T-helper 2 cell (primary cell): ENCODE results near the gene PDAP1.
"Not testable (repeated sequence)": the region's sequence is repeated elsewhere in the genome, so short reads cannot be mapped to it uniquely, and the experiment has no call there.

Experiments used
- DNase-seq, 5 experiments: peaks; one replicate each; pipeline versions ENCODE4 v3.0.0 to v3.0.0-alpha.2; 2012 to 2022

Gene PDAP1

DNA sequence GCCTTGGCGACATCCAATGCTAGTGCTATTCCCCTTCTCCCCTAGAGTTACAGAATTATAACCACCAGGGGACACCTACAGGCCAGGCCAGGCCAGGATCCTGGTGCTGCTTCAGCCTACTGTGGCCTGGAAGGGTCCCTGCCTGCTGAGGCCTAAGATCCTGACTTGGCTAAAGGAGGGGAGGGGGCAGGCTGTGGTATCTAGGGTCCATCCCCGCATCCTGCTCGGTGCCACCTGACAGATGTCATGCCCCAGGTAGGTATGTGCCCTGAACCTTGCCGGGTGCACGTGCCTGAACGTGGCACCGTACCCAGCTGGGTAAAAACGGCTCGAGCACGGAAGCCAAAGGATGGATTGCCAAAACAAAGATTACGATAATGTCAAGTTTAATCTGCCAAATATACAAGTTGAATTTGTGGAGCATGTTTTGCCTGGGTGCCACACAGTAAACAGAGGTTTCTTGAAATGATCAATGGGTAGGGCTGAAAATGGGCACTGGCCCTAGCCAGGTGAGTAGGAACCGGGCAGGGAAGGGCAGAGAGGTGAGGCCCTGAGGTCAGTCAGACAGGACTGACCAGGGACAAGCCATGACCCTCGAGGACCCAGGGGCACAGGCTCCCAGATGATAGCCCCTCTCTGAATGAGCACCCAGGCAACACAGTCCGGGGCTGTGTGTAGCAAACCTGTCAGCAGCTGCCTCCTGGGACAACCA lies 12.6 kb downstream of the PDAP1 start:
- DNase-seq, result no peak

DNA sequence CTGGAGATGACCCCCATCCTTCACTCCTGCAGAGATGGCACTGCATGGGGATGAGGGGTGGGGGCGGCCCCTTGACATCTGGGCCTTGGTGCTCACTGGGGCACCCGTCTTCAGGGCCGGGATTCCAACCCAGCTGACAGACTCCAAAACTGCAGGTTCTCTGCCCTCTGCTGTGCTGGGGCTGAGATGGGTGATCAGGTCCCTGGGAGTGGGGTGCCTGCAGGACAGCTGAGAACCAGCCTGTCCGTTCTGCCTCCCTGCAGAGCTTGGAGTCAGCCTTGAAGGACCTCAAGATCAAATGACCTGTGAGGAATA lies 14.3 kb downstream of the PDAP1 start:
- DNase-seq, result no peak

DNA sequence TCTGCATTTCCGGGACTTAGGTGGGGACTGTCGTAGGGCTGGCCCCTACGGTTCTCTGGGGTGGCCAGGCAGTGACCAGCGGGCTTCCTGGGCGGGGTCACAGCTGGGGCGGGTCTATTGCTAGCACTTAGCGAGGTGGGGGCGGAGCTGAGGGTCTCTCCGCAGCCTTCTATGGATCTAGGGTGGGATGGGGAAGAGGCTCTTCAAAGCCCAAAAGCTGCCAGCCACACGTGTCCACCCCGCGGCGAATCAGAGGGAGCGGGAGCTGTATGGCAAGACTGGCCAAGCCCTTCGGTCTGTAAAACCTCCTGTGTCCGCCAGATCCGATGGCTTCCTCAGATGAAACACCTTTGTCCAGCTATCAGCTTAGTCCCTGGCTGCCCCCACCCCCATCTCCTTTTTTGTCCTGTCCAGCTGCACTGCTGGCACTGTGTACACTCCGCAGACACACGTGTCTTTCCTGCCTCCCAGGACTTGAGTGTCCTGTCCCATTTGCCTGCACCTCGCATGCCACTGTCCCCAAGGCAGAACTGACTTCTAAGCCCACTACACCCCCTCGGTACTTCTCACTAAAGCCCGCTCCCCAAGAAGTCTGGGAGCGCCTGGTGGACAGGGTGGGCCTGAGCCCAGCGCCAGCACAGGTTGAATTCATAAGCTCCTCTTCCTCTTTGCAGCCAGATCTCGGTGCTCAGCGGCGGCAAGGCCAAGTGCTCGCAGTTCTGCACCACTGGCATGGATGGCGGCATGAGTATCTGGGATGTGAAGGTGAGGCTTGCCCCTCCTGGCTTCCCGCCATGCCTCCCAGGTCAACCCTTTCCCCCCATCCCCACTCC lies 14.8 kb downstream of the PDAP1 start:
- no peak for DNase-seq

DNA sequence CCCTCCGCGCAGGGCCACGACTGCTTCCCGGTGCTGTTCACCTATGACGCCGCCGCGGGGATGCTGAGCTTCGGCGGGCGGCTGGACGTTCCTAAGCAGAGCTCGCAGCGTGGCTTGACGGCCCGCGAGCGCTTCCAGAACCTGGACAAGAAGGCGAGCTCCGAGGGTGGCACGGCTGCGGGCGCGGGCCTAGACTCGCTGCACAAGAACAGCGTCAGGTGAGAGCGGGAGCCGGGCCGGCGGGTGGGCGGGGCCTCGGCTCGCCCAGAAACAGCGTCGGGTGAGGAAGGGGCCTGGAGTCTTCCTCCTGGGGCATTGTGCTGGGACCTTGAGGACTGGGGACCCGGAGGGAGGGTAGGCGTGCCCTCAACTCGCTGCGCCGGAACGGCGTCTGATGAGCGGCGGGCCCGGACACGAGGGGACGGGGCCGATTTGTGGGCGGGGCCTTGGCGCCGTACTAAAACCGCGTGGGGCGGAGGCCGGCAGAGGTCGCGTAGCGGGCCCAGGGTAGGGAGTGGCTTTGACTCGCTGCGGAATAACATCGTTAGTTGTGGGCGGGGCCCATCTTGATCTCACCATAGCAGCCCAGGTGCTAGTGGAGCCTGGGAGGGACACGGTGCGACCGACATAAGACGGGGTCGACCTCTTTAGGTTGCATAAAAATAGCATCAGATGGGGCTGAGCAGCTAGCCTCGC lies 15.6 kb downstream of the PDAP1 start:
- DNase-seq, result peak; percentile 62 to 91 (median 76)

DNA sequence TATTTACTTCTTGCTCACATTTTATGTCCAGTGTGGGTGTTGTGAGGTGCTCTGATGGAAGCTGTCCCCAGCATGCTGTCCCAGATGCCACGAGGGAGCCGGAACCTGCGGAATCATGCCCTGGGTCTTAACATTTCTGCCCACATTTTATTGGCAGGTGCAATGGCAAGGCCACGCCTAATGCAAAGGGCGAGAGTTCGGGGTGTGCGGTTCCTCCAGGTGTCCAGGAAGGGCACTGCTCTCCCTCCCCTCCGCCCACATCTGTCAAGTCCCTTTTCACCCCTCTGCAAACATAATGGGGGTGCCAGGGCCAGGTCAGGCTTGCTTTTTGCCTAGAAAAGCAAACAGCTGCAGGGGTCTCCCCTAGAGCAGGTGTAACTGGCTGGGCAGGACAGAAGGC lies 16.4 kb downstream of the PDAP1 start:
- DNase-seq, result no peak

DNA sequence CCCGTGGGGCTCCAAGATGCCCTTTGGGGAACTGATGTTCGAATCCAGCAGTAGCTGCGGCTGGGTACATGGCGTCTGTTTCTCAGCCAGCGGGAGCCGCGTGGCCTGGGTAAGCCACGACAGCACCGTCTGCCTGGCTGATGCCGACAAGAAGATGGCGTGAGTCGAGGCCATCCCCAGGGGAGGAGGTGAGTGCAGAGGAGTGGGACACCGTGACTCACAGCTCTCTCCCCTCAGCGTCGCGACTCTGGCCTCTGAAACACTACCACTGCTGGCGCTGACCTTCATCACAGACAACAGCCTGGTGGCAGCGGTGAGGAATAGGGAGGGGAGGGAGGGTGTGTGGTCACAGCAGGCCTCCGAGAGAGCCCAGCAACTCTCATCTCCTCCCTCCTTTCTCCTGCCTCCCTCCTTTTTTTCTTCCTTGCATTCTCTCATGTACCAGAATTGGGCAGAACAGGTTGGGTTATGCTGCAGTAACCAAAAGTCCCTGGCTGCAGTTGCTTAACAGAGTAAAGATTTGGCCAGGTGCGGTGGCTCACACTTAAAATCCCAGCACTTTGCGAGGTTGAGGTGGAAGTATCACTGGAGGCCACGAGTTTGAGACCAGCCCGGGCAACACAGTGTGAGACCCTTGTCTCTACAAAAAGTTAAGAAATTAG lies 17.3 kb downstream of the PDAP1 start:
- no peak for DNase-seq

DNA sequence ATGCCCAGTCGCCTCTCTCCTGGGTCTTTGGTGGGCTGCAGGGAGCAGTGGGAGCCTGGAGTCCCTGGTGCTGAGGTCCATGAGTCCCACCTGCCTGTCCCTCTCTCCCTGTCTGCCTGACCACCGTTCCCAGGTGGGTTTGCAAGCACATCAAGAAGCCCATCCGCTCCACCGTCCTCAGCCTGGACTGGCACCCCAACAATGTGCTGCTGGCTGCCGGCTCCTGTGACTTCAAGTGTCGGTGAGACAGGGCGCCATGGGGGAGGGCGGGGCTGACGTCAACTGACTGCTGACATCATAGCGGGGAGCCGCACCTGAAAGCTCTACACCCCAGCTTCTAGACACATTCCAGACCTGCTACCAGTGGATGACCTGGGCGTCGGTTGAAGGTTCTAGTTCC lies 18.6 kb downstream of the PDAP1 start:
- DNase-seq, result no peak

DNA sequence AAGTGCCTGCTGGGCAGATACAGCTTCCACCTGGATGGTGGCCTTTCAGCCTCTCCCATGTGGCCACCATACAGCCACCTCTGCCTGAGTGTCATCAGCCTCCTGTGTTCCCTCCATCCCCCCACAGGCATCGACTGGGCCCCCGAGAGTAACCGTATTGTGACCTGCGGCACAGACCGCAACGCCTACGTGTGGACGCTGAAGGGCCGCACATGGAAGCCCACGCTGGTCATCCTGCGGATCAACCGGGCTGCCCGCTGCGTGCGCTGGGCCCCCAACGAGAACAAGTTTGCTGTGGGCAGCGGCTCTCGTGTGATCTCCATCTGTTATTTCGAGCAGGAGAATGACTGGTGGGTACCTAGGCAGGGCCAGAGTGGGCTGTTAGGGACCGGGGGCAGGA lies 20.5 kb downstream of the PDAP1 start:
- DNase-seq, result no peak

DNA sequence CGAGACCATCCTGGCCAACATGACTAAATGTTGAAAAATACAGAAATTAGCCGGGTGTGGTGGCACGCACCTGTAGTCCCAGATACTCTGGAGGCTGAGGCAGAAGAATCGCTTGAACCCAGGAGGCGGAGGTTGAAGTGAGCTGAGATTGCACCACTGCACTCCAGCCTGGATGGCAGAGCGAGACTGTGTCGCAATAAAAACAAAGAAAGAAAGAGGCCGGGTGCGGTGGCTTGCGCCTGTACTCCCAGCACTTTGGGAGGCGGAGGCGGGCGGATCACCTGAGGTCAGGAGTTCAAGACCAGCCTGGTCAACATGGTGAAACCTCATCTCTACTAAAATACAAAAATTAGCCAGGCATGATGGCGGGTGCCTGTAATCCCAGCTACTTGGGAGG lies 21.2 kb downstream of the PDAP1 start:
- not testable (repeated sequence) for DNase-seq

DNA sequence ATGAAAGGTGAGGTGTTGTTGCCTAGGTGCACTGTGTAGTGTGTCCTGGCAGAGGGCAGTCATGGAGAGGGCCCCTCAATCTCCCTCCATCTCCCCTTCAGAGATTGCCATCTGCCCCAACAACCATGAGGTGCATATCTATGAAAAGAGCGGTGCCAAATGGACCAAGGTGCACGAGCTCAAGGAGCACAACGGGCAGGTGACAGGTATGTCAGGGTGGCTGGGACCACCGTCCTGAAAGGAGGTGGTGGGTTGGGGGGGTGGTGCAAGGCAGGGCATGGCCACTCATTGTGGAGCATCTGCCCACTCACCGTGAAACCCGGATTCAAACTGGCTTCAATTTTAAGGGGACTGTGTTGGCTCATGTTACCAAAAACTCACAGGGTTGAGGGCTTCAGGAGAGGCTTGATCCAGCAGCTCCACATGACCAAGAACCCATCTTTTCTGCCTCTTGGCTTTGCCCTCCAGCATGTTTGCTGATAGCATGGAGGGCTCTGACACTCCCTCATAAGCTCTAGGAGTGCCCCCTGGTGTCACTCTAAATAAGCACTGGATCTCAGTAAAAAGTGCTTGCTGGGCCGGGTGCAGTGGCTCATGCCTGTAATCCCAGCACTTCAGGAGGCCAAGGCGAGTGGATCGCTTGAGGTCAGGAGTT lies 21.7 kb downstream of the PDAP1 start:
- DNase-seq, result peak in 2 of 5 experiments; percentile 24 to 66

DNA sequence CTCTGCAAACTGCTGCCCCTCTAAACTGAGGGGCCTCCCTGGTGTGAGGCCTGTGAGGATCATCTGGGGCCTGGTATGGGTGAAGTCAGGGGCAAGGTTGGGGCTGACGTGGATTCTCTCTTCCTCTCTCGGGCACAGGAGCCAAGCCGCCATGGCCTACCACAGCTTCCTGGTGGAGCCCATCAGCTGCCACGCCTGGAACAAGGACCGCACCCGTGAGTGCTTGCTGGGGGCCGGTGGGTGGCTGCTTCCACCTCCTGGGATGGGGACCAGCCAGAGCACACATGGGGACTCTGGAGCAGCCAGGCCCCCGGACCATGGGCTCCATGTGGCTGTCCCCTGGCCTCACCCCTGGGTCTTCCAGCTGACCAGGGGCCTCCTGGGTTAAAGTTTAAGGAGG lies 22.8 kb downstream of the PDAP1 start:
- DNase-seq, result no peak

DNA sequence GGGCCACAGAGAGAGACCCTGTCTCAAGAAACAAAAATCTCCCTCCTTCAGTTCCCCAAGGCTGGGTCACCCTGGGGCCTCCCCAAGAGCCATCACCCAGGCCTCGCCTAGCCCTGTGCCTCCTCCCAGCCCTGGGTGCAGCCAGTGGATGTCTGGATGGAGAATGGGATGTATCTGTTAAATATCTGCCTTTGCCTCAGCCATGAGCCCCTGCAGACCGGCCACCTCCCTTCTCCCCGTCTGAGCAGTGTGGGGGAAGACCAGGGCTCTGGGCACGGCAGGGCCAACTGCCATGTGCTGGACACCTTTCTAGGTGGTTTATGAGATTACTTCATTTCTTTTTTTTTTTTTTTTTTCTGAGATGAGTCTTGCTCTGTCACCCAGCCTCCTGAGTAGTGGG lies 23.9 kb downstream of the PDAP1 start:
- no peak for DNase-seq

DNA sequence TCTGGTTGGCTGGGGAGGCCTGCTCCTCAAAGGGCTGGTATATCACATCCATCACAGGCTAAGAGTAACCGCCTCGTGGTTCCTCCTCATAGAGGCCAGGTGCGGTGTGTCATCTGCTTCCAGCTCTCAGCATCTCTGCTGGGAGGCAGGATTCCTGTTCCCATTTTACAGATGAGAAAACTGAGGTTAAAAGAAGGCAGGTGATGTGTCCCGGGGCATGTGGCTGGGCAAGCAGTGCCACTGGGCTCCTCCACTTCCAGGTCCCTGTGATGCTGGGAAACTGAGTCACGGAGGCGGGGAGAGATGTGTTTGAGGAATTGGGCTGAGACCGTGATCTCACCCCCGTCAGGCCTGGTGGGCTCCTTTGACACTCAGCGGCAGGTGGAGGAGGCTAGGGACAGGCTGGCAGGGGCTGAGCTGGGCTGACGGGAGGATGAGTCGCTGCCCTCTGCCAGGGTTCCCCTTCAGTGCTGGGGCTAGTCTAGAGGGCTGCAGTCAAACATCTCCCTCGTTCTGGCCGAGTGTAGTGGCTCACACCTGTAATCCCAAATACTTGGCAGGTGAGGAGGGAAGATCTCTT lies 24.5 kb downstream of the PDAP1 start:
- DNase-seq, result no peak

DNA sequence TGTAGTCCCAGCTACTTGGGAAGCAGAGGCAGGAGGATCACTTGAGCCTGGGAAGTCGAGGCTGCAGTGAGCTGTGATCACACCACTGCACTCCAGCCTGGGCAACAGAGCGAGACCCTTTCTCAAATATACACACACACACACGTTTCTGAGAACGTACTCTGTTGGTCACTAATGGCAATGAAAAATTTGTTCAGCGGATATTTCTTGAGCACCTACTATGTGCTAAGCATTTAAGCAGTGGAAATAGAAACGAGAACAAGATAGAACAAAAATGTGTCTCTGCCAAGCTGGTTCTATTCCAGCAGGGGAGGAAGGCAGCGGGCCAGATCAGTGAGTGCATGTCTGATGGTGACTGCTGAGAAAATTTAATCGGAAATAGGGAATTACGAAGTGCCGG lies 25.2 kb downstream of the PDAP1 start:
- no peak for DNase-seq

DNA sequence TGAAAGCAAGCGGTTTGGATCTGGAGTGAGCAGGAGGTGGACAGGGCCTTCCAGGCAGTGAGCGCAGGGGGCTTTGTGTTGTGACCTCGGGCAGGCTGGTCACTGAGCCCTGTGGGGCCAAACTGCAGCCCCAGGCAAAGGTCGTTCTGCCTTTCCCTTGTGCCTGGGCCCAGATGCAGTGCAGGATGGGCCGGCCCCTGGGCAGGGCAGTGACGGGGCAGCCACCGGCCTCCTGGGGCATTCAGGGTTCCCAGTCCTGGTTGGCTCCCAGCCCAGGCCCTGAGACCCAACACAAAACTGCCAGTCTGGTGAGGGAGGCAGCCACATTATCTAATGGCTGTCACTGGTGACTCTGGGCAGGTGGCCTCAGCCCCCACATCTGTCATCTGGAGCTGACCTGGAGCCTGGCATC lies 26.7 kb downstream of the PDAP1 start:
- no peak for DNase-seq

DNA sequence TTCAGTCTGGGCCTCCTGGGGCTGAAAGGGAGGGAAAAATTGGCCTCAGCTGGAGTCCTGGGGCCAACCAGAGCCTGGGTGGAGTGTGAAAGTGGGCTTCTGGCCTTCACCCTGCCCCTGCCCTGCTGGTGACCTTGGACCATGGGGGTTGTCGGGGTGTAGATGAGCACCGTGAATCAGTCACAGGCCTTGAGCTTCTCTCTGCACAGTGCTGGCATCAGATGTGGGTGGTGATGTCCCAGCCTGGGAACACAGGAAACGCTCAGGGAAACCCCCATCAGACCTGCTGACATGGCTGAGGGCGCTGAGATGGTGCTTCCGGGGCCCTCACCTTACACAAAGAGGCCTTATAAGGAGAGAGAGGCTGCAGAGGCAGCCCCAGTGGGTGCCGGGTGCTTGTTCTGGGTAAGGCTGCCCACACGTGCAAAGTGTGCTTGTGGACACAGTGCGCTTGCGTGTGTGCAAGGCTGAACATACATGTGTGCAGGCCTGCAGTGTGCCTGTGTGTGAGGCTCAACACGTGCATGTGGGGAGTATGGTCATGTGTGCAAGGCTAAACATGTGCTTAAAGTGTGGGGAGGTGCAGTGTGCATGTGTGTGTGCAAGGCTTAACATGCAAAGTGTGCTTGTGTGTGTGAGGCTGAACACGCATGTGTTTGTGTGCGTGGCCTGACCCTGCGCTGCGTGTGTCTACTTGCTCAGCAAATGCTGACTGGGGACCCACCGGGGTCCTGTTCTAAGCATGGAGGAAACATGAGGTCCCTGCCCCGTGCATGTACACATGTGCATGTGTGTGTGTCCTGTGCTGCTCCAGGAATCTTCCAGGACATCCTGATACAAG lies 27.4 kb downstream of the PDAP1 start:
- peak; percentile 75 to 98 (median 88) for DNase-seq

DNA sequence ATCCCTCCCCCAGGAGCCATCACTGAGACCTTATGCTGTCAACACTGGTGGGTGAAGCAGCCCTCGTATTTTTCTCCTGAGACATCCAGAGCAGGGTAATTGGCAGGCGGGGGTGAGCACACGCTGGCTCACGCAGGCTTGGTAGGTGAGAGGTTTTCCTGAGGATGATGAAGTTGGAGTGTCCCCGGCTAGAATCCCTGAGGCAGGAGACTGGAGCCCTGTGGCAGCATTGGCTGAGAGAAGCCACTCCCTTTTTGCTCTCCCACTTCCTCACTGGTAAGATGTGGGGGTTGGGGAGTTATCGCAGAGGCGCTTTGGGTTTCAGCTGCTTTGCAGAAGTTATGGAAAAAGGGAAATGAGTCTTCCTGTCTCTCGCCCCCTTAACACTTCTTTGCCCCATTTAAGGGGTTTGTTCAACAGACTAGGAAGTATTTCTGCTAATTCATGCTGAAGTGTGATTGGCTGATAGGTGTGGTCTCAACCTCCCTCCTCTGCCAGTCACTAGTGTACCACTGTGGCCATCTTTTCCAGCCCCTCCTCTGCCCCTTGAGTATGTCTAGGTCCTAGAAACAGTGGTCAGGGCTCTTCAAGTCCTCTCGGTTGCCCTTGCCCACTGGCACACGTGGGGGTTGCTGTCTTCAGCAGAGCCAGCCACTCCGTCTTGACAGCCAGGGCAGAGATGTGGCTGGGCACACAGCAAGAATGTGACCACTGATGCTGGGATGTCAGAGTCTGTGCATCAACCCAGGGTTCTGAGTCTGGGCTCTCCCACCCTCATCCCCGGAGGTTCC lies 28.2 kb downstream of the PDAP1 start:
- DNase-seq, result peak in 2 of 5 experiments; percentile 43 to 68

DNA sequence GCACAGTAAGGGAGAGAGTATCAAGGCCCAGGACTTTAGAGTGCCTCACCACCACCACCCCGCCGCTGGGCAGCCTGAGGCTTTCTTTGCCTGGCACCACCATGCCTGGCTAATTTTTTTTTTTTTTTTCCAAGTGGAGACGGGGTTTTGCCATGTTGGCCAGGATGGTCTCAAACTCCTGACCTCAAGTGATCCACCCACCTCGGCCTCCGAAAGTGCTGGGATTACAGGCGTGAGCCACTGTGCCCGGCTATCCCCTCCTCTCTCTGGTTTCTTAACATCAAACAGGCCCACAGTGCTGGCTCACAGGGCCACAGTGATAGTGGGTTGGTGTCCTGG lies 28.7 kb downstream of the PDAP1 start:
- DNase-seq, result not testable (repeated sequence)

DNA sequence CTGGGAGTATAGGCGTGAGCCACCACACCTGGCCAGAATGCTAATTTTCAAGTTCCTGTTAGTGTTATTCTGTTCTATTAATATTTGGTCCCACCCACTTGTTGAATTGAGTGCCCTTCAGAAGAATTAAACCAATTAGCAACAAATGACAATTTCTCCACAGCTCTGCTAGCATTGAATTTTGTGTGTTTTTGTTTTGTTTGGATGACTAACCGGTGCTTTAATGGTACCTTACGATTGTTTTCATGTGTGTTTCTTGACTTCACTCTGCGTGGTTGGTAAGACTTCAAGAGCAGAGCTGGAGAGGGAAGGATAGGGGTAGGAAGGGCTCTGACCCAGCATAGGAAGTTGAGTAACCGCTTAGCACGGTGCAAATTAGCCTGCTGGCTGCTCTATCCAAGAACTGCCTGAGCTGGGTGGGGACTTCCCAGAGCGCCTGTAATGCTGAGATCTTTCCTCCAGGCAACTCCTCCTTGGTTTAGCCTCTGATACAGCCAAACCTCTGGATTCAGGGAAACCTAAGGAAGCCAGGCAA lies 29.3 kb downstream of the PDAP1 start:
- DNase-seq, result peak; percentile 24 to 67 (median 60)

DNA sequence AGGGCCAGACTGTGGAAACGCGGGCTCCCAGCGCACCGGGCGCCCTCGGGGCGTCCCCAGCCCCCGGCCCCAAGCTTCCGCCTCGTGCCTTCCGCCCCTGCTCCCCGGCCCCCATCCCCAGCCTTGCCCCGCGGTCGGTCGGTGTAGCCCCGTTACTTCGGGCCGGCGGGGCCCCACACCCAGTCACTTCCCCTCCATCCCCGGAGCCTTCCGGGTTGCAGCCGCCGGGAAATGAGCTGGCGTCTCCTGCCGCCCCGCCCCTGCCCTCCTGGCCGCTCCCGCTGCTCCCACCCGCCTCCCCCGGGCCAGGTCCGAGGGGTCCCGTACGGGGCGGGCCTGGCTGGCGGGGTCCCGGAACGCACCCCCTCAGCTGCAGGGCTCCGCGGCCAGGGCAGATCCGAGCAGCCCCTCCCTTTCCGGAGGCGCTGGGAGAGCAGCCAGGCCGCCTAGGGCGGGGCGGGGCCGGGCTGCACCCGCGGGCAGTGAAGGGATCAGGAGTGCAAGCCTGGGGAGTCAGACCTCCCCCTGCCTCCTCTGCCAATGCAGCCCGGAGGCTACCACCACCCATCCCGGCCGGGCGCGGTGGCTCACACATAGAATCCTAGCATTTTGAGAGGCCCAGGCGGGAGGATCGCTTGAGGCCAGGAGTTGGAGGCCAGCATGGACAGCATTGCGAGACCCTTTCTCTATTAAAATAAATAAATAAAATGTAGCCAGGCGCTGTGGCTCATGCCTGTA lies 33.2 kb downstream of the PDAP1 start:
- DNase-seq, result peak; percentile 47 to 81 (median 59)
